ENCODE measurements around the gene RAD52.
"Not testable (repeated sequence)": the region's sequence is repeated elsewhere in the genome, so short reads cannot be mapped to it uniquely, and the experiment has no call there.

RAD52 gene

DNA sequence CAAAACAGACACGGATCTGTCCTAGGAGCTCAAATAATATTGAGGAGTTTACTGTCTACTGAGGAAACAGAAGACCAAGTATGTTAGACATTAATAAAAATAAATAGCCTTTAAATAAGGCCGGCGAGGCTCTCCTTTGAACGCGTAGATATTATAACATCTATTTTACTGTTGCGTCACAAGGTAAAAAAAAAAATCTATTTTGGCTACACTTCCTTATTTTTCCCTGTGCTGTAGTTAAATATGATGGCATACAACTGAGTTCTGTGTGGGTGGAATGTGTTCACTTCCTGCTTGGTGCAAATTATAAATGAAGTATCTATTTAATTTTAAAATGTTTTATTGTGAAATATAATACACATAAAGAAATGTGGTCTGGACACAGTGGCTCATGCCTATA is 17.2 kb upstream of the RAD52 start:
- DNase-seq, result no peak

DNA sequence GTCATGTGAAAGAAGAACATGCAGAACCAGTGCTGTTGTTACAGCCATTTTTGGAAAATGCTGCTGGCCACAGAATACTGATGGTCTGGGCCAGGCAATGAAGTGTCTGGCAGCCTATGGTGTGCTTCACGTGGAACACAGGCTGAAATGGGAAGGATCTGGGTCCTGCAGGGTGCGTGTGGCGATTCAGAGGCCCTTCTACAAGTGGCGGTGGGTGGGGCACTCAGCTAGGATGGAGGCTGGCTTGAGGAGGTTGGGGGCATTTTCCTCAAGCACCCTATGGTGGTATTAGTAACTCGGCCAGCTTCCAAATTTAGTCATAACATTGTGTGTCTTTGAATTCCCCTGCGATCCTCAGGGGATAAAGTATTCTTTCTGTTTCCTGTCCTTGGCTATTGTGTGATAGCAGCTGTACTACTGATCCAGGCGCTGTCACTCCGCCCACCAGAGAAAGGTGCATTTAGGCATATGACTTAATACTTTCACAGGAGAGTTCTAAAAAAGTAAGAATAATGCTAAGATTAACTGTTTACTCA is 9.2 kb upstream of the RAD52 start:
- DNase-seq, result no peak

DNA sequence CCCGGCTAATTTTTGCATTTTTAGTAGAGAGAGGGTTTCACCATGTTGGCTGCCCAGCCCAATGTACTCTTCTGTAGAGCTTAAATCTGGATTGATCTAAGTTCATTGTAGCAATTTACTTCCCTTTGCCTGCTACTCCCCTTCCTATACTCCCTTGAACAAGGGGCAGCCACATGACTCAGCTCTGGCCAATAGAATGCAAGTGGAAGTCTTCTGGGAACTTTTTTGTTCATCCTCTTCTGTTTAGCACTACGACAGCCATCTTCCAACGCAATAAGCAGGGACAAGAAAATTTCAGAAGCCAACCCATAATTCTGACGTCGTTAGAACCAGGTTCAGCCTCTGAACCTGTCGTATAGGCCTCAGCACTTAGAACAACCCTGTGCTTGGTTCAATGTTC is 6.4 kb upstream of the RAD52 start:
- no peak for DNase-seq

DNA sequence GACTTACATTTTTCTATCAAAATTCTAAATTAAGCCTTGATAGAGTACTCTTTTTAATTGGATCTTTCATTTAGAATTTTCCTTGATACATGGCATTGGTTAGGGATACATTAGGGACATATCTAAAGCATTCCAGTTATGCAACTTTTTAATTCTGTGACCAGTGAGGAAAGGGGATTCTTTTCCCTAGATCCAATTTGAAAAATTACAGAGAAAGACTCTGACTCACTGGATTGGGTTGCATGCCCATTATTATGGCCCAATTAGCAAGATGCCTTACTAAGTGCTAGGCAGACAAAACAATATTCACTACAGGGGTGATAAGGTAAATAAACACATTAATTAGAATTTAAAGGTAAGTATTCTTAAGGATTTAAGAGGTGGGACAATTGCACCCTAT is 5.2 kb upstream of the RAD52 start:
- DNase-seq, result no peak

DNA sequence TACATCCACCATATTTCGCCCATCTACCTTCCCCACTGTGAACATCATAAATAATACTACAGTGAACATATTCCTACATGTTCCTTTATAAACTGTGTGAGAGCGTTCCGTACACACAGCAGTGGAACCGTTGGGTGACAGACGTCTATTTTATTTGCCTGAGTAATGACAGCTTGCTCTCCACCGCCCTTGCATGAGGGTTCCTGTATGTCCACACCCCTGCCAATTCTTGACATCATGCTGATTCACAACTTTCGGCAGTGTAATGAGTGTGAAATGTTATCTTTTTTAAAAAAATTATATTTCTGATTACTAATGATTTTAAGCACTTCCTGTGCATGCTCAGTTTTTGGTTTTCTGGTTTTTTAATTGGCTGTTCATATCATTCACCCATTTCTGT is 4.3 kb upstream of the RAD52 start:
- DNase-seq, result peak in 1 of 2 donors; percentile 8

DNA sequence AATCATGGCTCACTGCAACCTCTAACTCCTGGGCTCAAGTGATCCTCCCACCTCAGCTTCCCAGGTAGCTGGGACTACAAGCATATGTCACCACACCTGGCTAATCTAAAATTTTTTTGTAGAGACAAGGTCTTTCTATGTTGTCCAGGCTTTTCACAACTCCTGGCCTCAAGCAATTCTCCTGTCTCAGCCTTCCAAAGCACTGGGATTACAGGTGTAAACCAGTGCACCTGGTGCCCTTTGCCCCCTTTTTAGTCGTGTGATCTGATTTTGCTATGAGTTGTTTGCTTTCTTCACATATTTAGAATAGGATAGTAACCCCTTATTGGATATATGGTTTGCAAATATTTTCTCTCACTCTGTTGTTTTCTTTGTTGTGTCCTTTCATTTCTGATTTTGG is 1.7 kb upstream of the RAD52 start:
- DNase-seq, result no peak

DNA sequence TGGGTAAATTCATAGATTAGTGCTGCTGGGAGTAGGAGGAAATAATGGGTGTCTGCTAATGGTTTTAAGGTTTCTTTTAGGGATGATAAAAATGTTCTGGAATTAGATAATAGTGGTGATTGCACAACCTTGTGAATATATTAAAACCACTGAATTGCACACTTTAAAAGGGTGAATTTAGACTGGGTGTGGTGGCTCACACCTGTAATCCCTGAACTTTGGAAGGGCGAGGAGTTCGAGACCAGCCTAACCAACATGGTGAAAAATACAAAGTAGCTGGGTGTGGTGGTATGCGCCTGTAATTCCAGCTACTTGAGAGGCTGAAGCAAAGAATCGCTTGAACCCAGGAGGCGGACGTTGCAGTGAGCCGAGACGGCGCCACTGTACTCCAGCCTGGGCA is 1.3 kb downstream of the RAD52 start:
- DNase-seq, result no peak

DNA sequence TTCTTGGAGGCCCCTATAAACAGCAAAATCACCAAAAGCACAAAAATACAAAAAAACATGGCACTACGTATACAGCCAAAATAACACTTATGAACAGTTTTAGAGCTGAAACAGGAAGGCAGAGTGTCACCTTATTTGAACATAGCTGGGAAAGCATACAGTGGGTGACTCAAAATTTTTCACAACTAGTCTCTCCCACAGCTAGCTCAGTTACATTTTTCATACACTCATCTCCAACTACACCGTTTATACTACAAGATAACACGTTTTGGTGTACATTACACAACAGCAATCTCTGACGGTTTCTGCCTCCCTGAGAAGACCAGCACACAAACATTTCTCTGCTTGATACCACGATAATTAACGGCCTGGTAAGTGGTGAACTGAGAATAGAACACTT is 2.9 kb downstream of the RAD52 start:
- DNase-seq, result no peak

DNA sequence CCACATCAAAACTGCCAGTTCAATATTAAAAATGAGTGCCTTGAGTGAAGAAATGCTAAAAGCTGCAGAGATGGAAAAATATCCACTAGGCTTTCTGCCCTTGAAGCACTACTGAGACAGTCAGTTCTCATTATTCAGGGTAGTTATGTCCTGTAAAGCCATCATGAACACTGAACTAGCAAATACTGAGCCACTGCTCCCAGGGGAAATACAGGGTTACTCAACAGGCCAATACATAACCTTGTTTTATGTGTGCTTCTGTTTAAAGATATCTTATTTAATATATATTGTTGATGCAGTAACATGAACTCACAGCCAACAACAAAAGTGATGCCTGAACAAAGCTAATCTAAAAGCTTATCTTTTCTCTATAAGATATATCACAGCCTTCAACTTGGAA is 3.3 kb downstream of the RAD52 start:
- no peak for DNase-seq

DNA sequence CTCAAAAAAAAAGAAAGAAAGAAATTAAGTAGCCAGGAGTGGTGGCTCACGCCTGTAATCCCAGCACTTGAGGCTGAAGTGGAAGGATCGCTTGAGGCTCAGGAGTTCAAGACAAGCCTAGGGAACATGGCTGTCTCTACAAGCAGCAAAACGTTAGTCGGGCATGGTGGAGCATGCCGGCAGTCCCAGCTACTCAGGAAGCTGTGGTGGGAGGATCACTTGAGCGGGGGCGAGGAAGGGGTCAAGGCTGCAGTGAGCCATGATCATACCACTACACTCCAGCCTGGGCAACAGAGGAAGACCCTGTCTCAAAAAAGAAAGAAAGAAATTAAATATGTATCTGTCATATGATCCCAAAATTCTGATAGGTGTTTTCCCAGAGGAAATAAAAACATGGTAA is 5.3 kb downstream of the RAD52 start:
- DNase-seq, result no peak

DNA sequence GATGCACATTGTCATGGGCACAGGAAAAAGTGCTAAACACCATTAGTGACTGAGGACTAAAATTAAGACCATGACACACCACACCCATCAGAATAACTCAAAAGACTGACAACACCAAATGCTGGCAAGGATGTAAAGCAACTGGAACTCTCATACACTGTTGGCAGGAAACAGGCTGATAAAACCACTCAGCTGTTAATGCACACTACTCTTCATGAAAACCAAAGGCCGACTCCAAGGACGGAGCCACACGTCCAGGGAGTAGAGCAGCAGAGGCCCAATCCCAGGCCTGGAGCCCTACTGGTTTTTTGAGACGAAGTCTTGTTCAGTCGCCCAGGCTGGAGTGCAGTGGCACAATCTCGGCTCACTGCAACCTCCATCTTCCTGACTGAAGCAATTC is 6.4 kb downstream of the RAD52 start:
- no peak for DNase-seq

DNA sequence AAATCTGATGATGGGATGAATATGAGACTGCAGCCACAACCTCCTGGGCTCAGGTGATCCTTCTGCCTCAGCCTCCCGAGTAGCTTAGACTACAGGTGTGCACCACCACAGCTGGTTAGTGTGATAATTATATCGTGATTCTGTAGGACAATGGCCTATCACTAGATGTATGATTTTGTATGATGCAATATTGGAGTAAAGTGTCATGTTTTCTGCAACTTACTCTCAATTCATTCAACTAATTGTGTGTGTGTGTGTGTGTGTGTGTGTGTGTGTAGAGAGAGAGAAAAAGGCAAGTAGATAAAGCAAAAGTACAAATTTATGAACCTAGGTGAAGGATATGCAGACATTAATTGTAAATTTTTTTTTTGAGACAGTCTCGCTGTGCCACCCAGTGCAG is 10.7 kb downstream of the RAD52 start:
- DNase-seq, result no peak

DNA sequence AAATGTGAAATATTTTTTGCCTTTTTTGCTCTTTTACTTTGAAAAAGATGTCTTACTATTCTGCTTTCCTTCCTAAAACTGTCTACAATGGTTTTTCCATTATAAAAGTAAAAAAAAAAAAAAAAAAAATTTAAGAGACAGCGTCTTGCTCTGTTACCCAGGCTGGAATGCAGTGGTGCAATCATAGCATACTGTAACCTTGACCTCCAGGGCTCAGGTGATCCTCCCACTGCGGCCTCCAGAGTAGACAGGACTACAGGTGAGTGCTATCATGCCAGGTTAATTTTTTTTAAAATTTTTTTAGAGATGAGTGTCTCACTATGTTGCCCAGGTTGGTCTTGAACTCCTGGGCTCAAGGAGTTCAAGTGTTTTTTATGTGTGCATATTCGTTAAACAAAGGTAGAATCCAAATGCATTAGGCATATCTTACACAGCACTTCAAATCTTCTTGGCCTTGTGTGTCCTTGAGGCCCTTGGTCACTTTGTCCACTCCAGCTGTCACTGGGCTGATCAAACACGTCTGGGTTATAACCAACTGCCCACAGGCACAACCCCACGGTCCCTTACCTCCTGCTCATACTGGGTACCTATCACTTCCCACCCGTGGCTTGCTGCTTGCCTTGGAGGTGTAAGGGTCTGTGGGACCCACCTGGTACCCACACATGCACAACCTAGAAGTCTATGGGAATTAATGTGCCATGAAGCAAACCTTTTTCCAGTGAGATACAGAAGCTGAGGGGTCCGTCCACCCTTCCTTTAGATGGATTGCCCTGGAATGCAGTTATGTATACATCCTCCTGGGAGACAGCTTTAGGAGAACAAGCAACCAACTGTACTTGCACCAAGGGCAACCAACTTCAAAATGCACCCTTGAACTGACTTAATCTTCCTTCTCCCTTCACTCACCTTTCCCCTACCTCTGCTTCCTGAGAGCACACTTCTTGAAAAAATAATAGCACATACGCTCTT is 12.8 kb downstream of the RAD52 start:
- no peak for DNase-seq

DNA sequence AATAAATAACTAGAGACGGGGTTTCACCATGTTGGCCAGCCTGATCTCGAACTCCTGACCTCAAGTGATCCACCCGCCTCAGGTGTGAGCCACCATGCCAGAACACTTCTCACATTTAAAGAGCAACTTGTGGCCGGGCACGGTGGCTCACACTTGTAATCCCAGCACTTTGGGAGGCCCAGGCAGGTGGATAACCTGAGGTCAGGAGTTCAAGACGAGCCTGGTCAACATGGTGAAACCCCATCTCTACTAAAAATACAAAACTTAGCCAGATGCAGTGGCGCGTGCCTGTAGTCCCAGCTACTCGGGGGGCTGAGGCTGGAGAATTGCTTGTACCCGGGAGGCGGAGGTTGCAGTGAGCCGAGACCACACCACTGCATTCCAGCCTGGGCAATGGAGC is 13.6 kb downstream of the RAD52 start:
- not testable (repeated sequence) for DNase-seq

DNA sequence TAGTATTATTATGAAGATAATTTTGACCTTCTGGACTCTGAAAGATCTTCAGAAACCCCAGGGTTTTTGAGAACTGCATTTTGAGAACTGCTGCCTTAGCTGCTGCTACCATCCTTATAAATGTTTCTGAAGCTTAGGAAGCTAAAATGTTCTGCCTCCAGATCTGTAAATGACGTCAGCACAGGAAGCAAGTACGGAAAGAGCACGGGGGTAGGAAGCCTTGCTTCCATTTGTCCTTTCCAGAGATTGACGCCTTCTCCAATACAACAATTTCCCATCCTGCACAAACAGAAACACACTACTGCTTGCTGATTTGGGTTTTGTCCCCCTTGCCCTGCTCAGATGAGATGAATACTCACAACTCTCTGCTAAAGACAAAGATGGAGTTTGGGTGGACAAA is 17.9 kb downstream of the RAD52 start:
- no peak for DNase-seq

DNA sequence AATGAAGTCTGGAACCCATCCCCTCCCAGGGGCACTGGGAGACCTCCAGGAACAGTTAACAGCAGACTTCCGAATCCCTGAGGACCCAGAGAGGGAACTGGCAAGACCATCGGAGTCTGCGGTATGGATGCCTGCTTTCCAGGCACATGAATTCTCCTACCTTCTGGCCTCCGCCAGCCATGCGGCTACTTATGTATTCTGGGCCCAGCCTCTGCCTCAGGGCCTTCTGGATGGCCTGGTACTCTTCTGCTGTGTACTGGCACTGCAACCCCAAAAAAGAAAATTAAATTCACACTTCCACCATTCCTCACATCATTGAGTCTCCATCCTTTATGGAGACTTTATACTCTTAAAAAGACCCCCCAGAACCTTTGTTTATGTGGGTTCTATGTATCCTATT is 18.4 kb downstream of the RAD52 start:
- DNase-seq, result no peak

DNA sequence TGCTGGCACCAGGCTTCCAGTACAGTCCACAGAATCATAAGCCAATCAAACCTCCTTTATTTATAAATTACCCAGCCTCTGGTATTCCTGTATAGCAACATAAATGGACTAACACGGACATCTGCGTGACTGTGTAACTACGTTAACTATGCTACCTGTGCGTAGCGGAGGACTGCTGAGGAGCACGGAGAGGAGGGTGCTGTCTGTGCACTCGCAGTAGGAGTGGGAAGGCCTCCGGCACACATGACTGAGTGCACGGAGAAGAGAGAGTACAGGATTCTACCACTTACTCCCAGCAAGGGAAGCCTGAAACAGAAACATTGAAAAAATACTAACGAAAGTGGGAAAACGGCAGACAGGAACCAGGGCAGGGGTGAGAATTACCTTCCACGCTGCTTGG is 22.9 kb downstream of the RAD52 start:
- DNase-seq, result no peak

DNA sequence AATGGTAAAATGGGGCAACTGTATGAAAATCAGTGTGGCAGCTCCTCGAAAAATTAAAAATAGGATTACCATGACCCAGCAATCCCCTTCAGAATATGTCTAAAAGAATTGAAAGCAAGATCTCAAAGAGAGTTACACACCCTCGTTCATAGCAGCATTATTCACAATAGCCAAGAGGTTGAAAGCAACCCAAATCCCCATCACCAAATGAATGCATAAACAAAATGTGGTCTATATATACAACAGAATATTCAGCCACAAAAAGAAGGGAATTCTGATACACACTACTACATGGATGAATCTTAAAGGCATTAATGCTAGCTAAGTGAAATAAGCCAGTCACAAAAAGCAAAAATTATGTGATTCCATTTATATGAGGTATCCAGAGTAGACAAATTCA is 27.2 kb downstream of the RAD52 start:
- no peak for DNase-seq

DNA sequence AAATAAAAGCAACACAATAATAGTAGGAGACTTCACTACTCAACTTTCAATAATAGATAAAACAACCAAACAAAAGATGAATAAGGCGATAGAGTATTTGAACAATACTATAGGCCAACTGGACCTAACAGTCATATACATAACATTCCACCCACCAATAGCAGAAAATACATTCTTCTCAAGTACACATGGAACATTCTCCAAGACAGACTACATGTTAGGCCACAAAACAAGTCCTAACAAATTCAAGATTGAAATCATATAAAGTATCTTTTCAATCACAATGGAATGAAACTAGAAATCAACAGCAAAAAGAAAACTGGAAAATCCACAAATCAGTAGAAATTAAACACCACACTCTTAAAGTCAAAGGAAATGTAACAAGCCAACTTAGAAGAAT is 28.8 kb downstream of the RAD52 start:
- no peak for DNase-seq

DNA sequence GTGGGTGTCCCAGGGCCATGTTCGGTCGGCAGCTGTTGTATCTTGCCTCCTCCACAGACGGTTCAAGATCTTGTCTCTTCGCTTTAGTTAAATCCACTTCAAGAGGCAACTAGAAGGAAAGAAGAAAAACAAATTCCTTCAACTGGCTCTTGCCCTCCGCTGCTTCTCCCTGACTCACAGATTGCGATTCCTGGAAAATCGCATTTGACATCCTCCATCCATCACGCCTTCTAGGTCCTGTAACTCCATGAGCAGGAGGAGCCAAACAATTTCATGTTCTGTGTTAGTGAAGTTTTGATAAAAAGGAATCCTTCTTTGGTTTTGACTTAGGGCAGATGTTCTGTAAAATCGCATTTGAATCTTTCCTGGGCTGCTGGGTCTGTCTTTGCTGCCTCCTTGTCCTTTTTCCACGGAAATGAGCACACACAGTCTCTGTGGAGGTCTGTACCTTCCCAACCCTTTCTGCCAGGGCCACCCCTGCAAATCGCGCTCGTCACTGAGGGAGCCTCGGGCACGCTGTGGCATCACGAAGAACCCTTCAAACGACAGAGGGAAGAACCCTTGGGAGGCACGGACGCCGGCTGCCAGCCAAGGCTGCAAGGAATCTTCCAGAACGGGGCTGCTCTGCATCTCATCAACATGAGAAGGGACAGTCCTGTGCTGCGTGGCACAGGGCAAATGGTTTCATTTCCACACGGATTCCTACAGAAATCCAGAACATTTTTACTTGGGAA is 32.6 kb downstream of the RAD52 start:
- no peak for DNase-seq

DNA sequence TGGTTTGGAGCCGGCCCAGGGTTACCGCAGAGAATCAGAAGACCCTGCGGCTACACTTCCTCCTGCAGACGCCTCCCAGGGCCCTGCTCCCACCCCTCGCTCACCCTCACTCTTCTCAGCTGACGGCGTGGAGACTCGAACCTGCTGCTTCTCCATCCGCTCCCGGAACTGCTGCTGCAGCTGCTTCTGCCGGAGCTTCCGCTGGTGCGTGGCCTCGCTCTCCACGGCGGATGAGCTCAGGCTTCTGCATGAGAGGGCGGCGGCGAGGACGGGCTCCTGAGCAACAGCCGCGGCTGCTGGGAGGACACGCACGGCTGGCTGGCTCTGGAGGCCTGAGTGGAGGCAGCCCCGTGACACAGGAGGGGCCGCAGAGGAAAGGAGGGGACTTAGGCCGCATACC is 33.3 kb downstream of the RAD52 start:
- DNase-seq, result no peak

DNA sequence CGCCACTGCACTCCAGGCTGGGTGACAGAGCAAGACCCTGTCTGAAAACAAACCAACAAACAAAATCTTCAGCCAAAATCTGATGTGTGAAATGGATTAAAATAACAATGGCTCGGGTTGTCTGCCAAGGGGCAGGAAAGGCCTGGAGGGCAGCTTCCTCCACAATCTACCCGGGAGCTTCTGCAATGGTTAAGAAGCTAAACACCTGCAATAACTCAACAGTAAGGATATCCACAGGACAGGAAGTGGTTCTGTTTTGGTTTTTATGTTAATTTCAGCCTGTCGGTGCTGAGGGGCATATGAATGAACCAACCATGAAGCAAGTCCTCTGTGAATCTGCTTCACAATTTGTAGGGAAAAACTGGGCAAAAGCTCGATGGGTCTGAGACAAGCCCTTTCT is 34.4 kb downstream of the RAD52 start:
- DNase-seq, result no peak

DNA sequence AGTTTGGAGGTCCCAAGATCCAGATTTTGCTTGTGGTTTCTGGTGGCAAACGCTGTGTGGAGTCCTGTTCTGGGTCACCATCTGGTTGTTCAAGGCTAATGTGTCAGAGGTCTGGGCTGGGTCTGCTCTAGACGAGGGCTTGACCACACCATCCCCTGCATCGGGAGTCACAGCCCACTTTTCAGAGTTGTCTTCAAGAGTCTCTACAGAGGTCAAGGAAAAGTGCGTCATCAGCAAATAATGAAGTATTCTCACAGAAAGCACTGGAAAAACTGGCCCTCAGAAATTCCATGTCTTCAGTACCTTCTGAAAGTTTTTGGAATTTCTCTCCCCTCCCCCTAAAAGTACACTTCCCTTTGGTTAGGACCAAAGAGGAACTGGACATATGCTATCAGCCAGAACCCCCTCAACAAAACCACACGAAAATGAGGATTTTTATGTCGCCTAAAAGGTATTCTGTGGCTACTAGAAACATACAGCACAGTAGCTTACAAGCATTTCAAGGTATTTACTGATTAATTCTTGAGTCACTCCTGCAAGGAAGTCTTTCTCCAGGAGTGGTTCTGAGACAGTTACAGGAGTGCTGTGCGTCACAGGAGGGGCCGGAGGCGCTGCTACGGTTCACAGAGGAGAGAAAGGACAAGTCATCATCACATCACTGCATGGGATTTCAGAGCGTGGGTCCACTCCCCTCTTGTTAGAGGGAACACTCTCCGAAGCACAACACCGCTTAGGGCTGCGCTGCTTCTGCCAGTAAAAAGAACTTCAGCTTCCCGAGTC is 35.4 kb downstream of the RAD52 start:
- no peak for DNase-seq

All from stimulated activated CD4-positive, alpha-beta T cell treated with anti-CD3 and anti-CD28 coated beads, Interleukin-2, amount 100 ng/mL, for 48 hours (primary cell).